Stimulated activated CD4-positive, alpha-beta T cell treated with anti-CD3 and anti-CD28 coated beads, Interleukin-4, amount 100 ng/mL, for 24 hours (primary cell): ENCODE measurements around the gene EXOC2.
"Not testable (repeated sequence)": the region's sequence is repeated elsewhere in the genome, so short reads cannot be mapped to it uniquely, and the experiment has no call there.

Source experiments
- DNase-seq: peaks from one replicate; pipeline ENCODE4 v3.0.0-alpha.2; 2020

Gene EXOC2

GRCh38 chr6:680666-681340 lies 12.1 kb downstream of the EXOC2 start:
- DNase-seq: no peak

- DNase-seq: no peak
These were observed 12.7 kb downstream of the EXOC2 start for GRCh38 chr6:680251-680650.

- DNase-seq: no peak
These were observed 13.7 kb downstream of the EXOC2 start for GRCh38 chr6:679282-679681.

GRCh38 chr6:678520-678919 lies 14.4 kb downstream of the EXOC2 start:
- no peak for DNase-seq

GRCh38 chr6:677919-678318 lies 15.0 kb downstream of the EXOC2 start:
- no peak for DNase-seq

GRCh38 chr6:674956-675355 lies 18.0 kb downstream of the EXOC2 start:
- no peak for DNase-seq

- no peak for DNase-seq
These were observed 18.5 kb downstream of the EXOC2 start for GRCh38 chr6:674406-674805.

- DNase-seq: no peak
These were observed 25.5 kb downstream of the EXOC2 start for GRCh38 chr6:667253-667927.

GRCh38 chr6:665403-666267 lies 27.3 kb downstream of the EXOC2 start:
- no peak for DNase-seq

GRCh38 chr6:663788-664187 lies 29.2 kb downstream of the EXOC2 start:
- DNase-seq: not testable (repeated sequence)

- DNase-seq: no peak
These were observed 33.0 kb downstream of the EXOC2 start for GRCh38 chr6:659716-660581.

- DNase-seq: no peak
These were observed 34.7 kb downstream of the EXOC2 start for GRCh38 chr6:658244-658643.

GRCh38 chr6:657743-658142 lies 35.2 kb downstream of the EXOC2 start:
- no peak for DNase-seq

GRCh38 chr6:656460-657252 lies 36.3 kb downstream of the EXOC2 start, which contains the start of gene HUS1B:
TSS of gene HUS1B (minus strand) at chr6:657100. CDS start at chr6:656944, 156 bp downstream.
- no peak for DNase-seq

- no peak for DNase-seq
These were observed 38.8 kb downstream of the EXOC2 start for GRCh38 chr6:654136-654535.

GRCh38 chr6:652865-653264 lies 40.1 kb downstream of the EXOC2 start:
- DNase-seq: no peak

- no peak for DNase-seq
These were observed 42.8 kb downstream of the EXOC2 start for GRCh38 chr6:650098-650497.

GRCh38 chr6:642805-643204 lies 50.1 kb downstream of the EXOC2 start:
- DNase-seq: no peak

GRCh38 chr6:641225-641985 lies 51.5 kb downstream of the EXOC2 start:
- no peak for DNase-seq

GRCh38 chr6:636488-636887 lies 56.5 kb downstream of the EXOC2 start:
- peak; percentile 23 for DNase-seq

- DNase-seq: no peak
These were observed 57.7 kb downstream of the EXOC2 start for GRCh38 chr6:635233-635632.
